ENCODE measurements around the gene CDC14B.

The CDC14B gene

GRCh38 chr9:96464426-96464825, 155.2 kb downstream of the CDC14B start:
- no peak overlapping the region for H3K4me3 ChIP-seq (ENCODE audit: low read length, poor library complexity, severe bottlenecking)
- no peak overlapping the region for H3K4me2 ChIP-seq (ENCODE audit: low read depth, low read length, poor library complexity, severe bottlenecking)
- H4K20me1 ChIP-seq (ENCODE audit: insufficient read depth, low read length, poor library complexity, severe bottlenecking) = no peaks in the 10 kb centered on the region
- H2AFZ ChIP-seq (ENCODE audit: low read length) = no peak overlapping the region
- H3K9me3 ChIP-seq (ENCODE audit: insufficient read depth, low read depth, low read length) = no peaks in the 10 kb centered on the region
- no peaks in the 10 kb centered on the region for H3K79me2 ChIP-seq (ENCODE audit: insufficient read depth, low read length)
- H3K4me1 ChIP-seq (ENCODE audit: insufficient read depth, low read length, poor library complexity, severe bottlenecking) = no peaks in the 10 kb centered on the region
- H3K27me3 ChIP-seq (ENCODE audit: insufficient read depth, low read length, poor library complexity, severe bottlenecking) = no peaks in the 10 kb centered on the region
- H3K9ac ChIP-seq (ENCODE audit: low read depth, low read length, poor library complexity, severe bottlenecking) = no peak overlapping the region
- no peaks in the 10 kb centered on the region for H3K9me2 ChIP-seq (replicated peaks; ENCODE audit: low read depth, low read length)
- no peaks in the 10 kb centered on the region for H3K36me3 ChIP-seq (ENCODE audit: insufficient read depth, low read length)
- TF ChIP-seq EZH2phosphoT487 (IDR thresholded peaks at IDR 0.05; ENCODE audit: borderline replicate concordance) = no peak
- no peak for TF ChIP-seq CTCF (conservative IDR thresholded peaks at IDR 0.05; ENCODE audit: low read length)
- H3F3A ChIP-seq (ENCODE audit: low read depth) = no peaks in the 10 kb centered on the region

- H3K36me3 ChIP-seq (ENCODE audit: insufficient read depth, low read length) = no peaks in the 10 kb centered on the region
These were observed 157.1 kb downstream of the CDC14B start for GRCh38 chr9:96462541-96462940.

GRCh38 chr9:96461336-96461735, 158.3 kb downstream of the CDC14B start:
- H3F3A ChIP-seq (ENCODE audit: low read depth) = no peaks in the 10 kb centered on the region
- H3K4me3 ChIP-seq (ENCODE audit: low read length, poor library complexity, severe bottlenecking) = no peak overlapping the region
- no peaks in the 10 kb centered on the region for H3K27me3 ChIP-seq (ENCODE audit: insufficient read depth, low read length, poor library complexity, severe bottlenecking)
- no peak for TF ChIP-seq EZH2phosphoT487 (IDR thresholded peaks at IDR 0.05; ENCODE audit: borderline replicate concordance)
- TF ChIP-seq CTCF (conservative IDR thresholded peaks at IDR 0.05; ENCODE audit: low read length) = no peak
- H3K9ac ChIP-seq (ENCODE audit: low read depth, low read length, poor library complexity, severe bottlenecking) = no peak overlapping the region
- peaks cover 3% of the 10 kb centered on the region for H3K4me1 ChIP-seq (ENCODE audit: insufficient read depth, low read length, poor library complexity, severe bottlenecking)
- H3K36me3 ChIP-seq (ENCODE audit: insufficient read depth, low read length) = no peaks in the 10 kb centered on the region
- H3K79me2 ChIP-seq (ENCODE audit: insufficient read depth, low read length) = no peaks in the 10 kb centered on the region
- H3K9me3 ChIP-seq (ENCODE audit: insufficient read depth, low read depth, low read length) = no peaks in the 10 kb centered on the region
- no peaks in the 10 kb centered on the region for H3K9me2 ChIP-seq (replicated peaks; ENCODE audit: low read depth, low read length)
- no peak overlapping the region for H3K4me2 ChIP-seq (ENCODE audit: low read depth, low read length, poor library complexity, severe bottlenecking)
- H4K20me1 ChIP-seq (ENCODE audit: insufficient read depth, low read length, poor library complexity, severe bottlenecking) = no peaks in the 10 kb centered on the region
- no peak overlapping the region for H2AFZ ChIP-seq (ENCODE audit: low read length)

More at GRCh38 chr9:96462541-96462940, 157.1 kb downstream of the CDC14B start:
- Histone ChIP-seq H3K9ac (ENCODE audit: low read depth, low read length, poor library complexity, severe bottlenecking) (no peak overlapping the region), H2AFZ (ENCODE audit: low read length) (no peak overlapping the region), H3F3A (ENCODE audit: low read depth) (no peaks in the 10 kb centered on the region), H3K9me2 (replicated peaks; ENCODE audit: low read depth, low read length) (no peaks in the 10 kb centered on the region), H3K4me3 (ENCODE audit: low read length, poor library complexity, severe bottlenecking) (no peak overlapping the region), H3K27me3 (ENCODE audit: insufficient read depth, low read length, poor library complexity, severe bottlenecking) (no peaks in the 10 kb centered on the region), H3K79me2 (ENCODE audit: insufficient read depth, low read length) (no peaks in the 10 kb centered on the region), H4K20me1 (ENCODE audit: insufficient read depth, low read length, poor library complexity, severe bottlenecking) (no peaks in the 10 kb centered on the region), H3K4me1 (ENCODE audit: insufficient read depth, low read length, poor library complexity, severe bottlenecking) (no peaks in the 10 kb centered on the region), H3K9me3 (ENCODE audit: insufficient read depth, low read depth, low read length) (no peaks in the 10 kb centered on the region), H3K4me2 (ENCODE audit: low read depth, low read length, poor library complexity, severe bottlenecking) (no peak overlapping the region)
- no peak for TF ChIP-seq CTCF (conservative IDR thresholded peaks at IDR 0.05; ENCODE audit: low read length)
- no peak for TF ChIP-seq EZH2phosphoT487 (IDR thresholded peaks at IDR 0.05; ENCODE audit: borderline replicate concordance)

Data from Loucy (cell line).